Mesenchymal stem cell (in vitro differentiated cells and primary cell): Measurements from ENCODE around the gene OSBPL2.

Experiments used
- DNase-seq: peaks from one replicate; pipeline ENCODE4 v3.0.0-alpha.2; 2013
- H2AFZ ChIP-seq: one replicate; pipeline ENCODE4 v1.6.1; 2013; ENCODE audit warnings: low read depth, mild to moderate bottlenecking, control low read depth, inconsistent platforms, low read length, moderate library complexity
- H2AK5ac ChIP-seq: 2 replicates; pipeline ENCODE4 v1.6.1; 2013; ENCODE audit warnings: low read length, moderate library complexity, mild to moderate bottlenecking, inconsistent platforms; ENCODE audit not compliant: severe bottlenecking
- H2BK120ac ChIP-seq: one replicate; pipeline ENCODE4 v1.6.1; 2013; ENCODE audit warnings: low read depth, mild to moderate bottlenecking, inconsistent platforms, low read length, moderate library complexity
- H2BK12ac ChIP-seq, 2 experiments: one replicate each; pipeline ENCODE4 v1.6.1; 2013; ENCODE audit warnings: inconsistent platforms in 2 of 2, low read length in 2 of 2, mild to moderate bottlenecking in 2 of 2, moderate library complexity in 2 of 2, control low read depth in 1 of 2
- H2BK15ac ChIP-seq: one replicate; pipeline ENCODE4 v1.6.1; 2013; ENCODE audit warnings: mild to moderate bottlenecking, low read depth, inconsistent platforms; ENCODE audit not compliant: poor library complexity, severe bottlenecking
- H2BK5ac ChIP-seq: 2 replicates; pipeline ENCODE4 v1.6.1; 2013; ENCODE audit warnings: low read depth, mild to moderate bottlenecking, low read length, control low read depth, inconsistent platforms; ENCODE audit not compliant: poor library complexity, severe bottlenecking
- H3K14ac ChIP-seq, 2 experiments: one replicate each; pipeline ENCODE4 v1.6.1; 2013; ENCODE audit warnings: inconsistent platforms in 2 of 2, low read length in 2 of 2, control low read depth in 1 of 2, mild to moderate bottlenecking in 1 of 2, moderate library complexity in 1 of 2
- H3K18ac ChIP-seq, 2 experiments: one replicate each; pipeline ENCODE4 v1.6.1; 2013; ENCODE audit warnings: inconsistent platforms in 2 of 2, low read length in 2 of 2, control low read depth in 1 of 2, low read depth in 1 of 2, mild to moderate bottlenecking in 1 of 2
- H3K23ac ChIP-seq, 2 experiments: one replicate each; pipeline ENCODE4 v1.6.1; 2013; ENCODE audit warnings: inconsistent platforms in 2 of 2, low read length in 2 of 2, mild to moderate bottlenecking in 2 of 2, moderate library complexity in 2 of 2, control low read depth in 1 of 2
- H3K27ac ChIP-seq: 2 replicates; pipeline ENCODE4 v1.5.1; 2013; ENCODE audit warnings: mild to moderate bottlenecking, moderate library complexity, low read length, control low read depth, inconsistent platforms; ENCODE audit not compliant: poor library complexity, severe bottlenecking
- H3K27me3 ChIP-seq, 2 experiments: 2 replicates each; pipeline versions ENCODE4 v1.6.1 to v1.7.0; 2013; ENCODE audit warnings: low read length in 2 of 2, mild to moderate bottlenecking in 2 of 2, moderate library complexity in 2 of 2, control low read depth in 1 of 2, inconsistent platforms in 1 of 2; ENCODE audit not compliant: control insufficient read depth in 1 of 2, insufficient read depth in 1 of 2
- H3K36me3 ChIP-seq, 2 experiments: 2 replicates each; pipeline versions ENCODE4 v1.6.1 to v1.7.0; 2013; ENCODE audit warnings: low read length in 2 of 2, control low read depth in 1 of 2, inconsistent platforms in 1 of 2, low read depth in 1 of 2, mild to moderate bottlenecking in 1 of 2; ENCODE audit not compliant: insufficient read depth in 2 of 2, control insufficient read depth in 1 of 2
- H3K4ac ChIP-seq, 2 experiments: one replicate each; pipeline ENCODE4 v1.6.1; 2013; ENCODE audit warnings: inconsistent platforms in 2 of 2, low read length in 2 of 2, mild to moderate bottlenecking in 2 of 2, moderate library complexity in 2 of 2, control low read depth in 1 of 2, low read depth in 1 of 2
- H3K4me1 ChIP-seq: 2 replicates; pipeline ENCODE4 v1.6.1; 2013; ENCODE audit warnings: low read depth, low read length, control low read depth; ENCODE audit not compliant: control insufficient read depth, insufficient read depth
- H3K4me2 ChIP-seq: 2 replicates; pipeline ENCODE4 v1.6.1; 2013; ENCODE audit warnings: low read length, mild to moderate bottlenecking, inconsistent platforms; ENCODE audit not compliant: poor library complexity, severe bottlenecking
- H3K4me3 ChIP-seq, 2 experiments: 2 replicates each; pipeline versions ENCODE4 v1.5.1 to v1.7.0; 2013; ENCODE audit warnings: low read length in 2 of 2, mild to moderate bottlenecking in 2 of 2, control low read depth in 1 of 2, low read depth in 1 of 2; ENCODE audit not compliant: insufficient read depth in 1 of 2
- H3K79me1 ChIP-seq: replicated peaks from 2 replicates; pipeline ENCODE4 v1.6.1; 2013; ENCODE audit warnings: mild to moderate bottlenecking, control low read depth, low read length, inconsistent platforms; ENCODE audit not compliant: poor library complexity, severe bottlenecking
- H3K9ac ChIP-seq: 2 replicates; pipeline ENCODE4 v1.7.0; 2013; ENCODE audit warnings: mild to moderate bottlenecking, low read length, moderate library complexity
- H3K9me3 ChIP-seq: 2 replicates; pipeline ENCODE4 v1.7.0; 2013; ENCODE audit warnings: mild to moderate bottlenecking, low read length; ENCODE audit not compliant: control insufficient read depth
- H4K8ac ChIP-seq: one replicate; pipeline ENCODE4 v1.6.1; 2013; ENCODE audit warnings: inconsistent platforms, mild to moderate bottlenecking, low read length, moderate library complexity
- H4K91ac ChIP-seq: one replicate; pipeline ENCODE4 v1.6.1; 2013; ENCODE audit warnings: mild to moderate bottlenecking, low read length, inconsistent platforms
- WGBS: methylation state at CpG from one replicate; pipeline ENCODE4 v1.1.7; 2013; ENCODE audit warnings: mixed read lengths; 5-methylcytosine and 5-hydroxymethylcytosine counted together

OSBPL2 gene

DNA sequence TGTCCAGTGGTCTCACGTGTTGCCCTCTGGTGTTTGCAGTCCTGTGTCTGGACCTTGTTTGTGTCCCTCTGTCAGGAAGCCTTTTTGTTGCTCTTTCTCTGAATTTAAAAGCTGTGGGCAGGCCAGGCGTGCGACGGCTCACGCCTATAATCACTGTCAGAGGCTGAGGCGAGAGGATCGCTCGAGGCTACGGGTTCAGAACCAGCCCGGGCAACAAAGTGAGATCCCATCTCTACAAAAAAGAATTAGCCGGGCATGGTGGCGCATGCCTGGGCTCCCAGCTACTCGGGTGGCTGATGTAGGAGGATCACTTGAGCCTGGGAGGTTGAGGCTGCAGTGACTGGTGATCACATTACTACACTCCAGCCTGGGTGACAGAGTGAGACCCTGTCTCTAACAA is 28.5 kb downstream of the OSBPL2 start:
- 97% methylated on average over 13 of the region's 13 CpGs for WGBS
- H3K4me1 ChIP-seq: no peaks in the 10 kb centered on the region
- no peak overlapping the region for H3K4me2 ChIP-seq
- no peak overlapping the region for H3K4me3 ChIP-seq
- no peak overlapping the region for H3K18ac ChIP-seq
- peaks cover 59 to 75% of the 10 kb centered on the region in 2 experiments for H3K36me3 ChIP-seq
- no peak for DNase-seq
- no peak overlapping the region for H2AK5ac ChIP-seq
- peaks cover 52% of the 10 kb centered on the region for H3K79me1 ChIP-seq
- no peak overlapping the region for H3K27ac ChIP-seq
- no peak overlapping the region for H2BK15ac ChIP-seq
- no peak overlapping the region for H3K9ac ChIP-seq
- no peak overlapping the region for H4K91ac ChIP-seq
- no peak overlapping the region for H2BK5ac ChIP-seq
- no peak overlapping the region for H2BK120ac ChIP-seq
- no peak overlapping the region for H3K4ac ChIP-seq
- H4K8ac ChIP-seq: no peak overlapping the region
- H2BK12ac ChIP-seq: no peak overlapping the region
- H3K14ac ChIP-seq: no peak overlapping the region
- no peak overlapping the region for H2AFZ ChIP-seq
- peaks cover 12% of the 10 kb centered on the region for H3K9me3 ChIP-seq
- no peaks in the 10 kb centered on the region for H3K27me3 ChIP-seq
- H3K23ac ChIP-seq: no peak overlapping the region

DNA sequence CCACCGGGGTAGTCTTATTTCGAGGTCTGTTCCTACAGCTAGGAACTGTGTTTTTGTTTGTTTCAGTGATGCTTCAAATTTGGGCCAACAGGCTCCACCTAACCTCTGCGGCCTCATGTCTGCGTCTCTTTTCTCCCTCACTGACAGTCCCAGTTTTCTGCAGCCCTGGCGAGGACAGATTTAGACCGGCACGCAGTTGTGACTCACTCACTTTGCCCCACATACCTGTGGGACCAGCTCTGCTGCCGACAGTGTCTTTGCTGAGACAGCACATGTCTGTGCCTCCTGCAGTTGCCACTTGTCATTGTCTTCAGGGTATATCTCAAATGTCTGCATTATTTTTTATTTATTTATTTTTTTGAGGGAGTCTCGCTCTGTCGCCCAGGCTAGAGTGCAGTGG is 29.2 kb downstream of the OSBPL2 start:
- H3K14ac ChIP-seq: no peak overlapping the region
- no peak overlapping the region for H2BK12ac ChIP-seq
- no peak overlapping the region for H3K4me2 ChIP-seq
- no peak overlapping the region for H2AK5ac ChIP-seq
- WGBS: 83% methylated on average over 9 of the region's 10 CpGs
- peaks cover 45% of the 10 kb centered on the region for H3K79me1 ChIP-seq
- no peak overlapping the region for H3K4me3 ChIP-seq
- no peak overlapping the region for H4K91ac ChIP-seq
- H2BK5ac ChIP-seq: no peak overlapping the region
- no peak for DNase-seq
- no peak overlapping the region for H3K18ac ChIP-seq
- no peak overlapping the region for H3K9ac ChIP-seq
- no peak overlapping the region for H3K4ac ChIP-seq
- no peaks in the 10 kb centered on the region for H3K4me1 ChIP-seq
- H3K27ac ChIP-seq: no peak overlapping the region
- no peak overlapping the region for H2BK15ac ChIP-seq
- H2AFZ ChIP-seq: no peak overlapping the region
- peaks cover 60 to 75% of the 10 kb centered on the region in 2 experiments for H3K36me3 ChIP-seq
- H3K27me3 ChIP-seq: no peaks in the 10 kb centered on the region
- peaks cover 12% of the 10 kb centered on the region for H3K9me3 ChIP-seq
- no peak overlapping the region for H3K23ac ChIP-seq
- no peak overlapping the region for H4K8ac ChIP-seq
- H2BK120ac ChIP-seq: no peak overlapping the region

DNA sequence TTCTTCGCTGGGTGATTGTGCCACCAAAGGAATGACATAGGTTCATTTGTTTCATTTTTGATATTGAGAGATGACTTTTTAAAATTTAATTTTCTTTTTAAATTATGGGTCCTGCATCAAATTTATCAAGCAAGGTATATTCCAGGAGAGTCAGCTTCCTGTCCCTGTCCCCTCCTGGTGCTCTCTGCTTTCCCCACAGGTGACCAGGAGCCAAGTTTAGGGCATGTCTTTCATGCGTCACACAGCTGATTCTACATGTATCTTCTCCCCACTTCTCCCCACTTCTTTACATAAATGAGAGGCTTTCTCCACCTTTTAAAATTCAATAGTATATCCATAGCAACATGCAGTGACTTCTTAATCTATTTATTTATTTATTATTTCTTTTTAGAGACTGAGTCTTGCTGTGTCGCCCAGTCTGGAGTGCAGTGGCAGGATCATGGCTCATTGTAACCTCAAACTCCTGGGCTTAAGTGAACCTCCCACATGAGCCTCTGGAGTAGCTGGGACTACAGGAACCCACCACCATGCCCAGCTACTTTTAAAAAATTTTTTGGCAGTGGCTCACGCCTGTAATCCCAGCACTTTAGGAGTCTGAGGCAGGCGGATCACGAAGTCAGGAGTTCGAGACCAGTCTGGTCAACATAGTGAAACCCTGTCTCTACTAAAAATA is 30.0 kb downstream of the OSBPL2 start:
- no peak overlapping the region for H2AK5ac ChIP-seq
- H3K9me3 ChIP-seq: peaks cover 12% of the 10 kb centered on the region
- no peak overlapping the region for H4K8ac ChIP-seq
- H3K4ac ChIP-seq: no peak overlapping the region
- H3K79me1 ChIP-seq: peaks cover 39% of the 10 kb centered on the region
- no peak for DNase-seq
- no peak overlapping the region for H3K23ac ChIP-seq
- no peak overlapping the region for H4K91ac ChIP-seq
- no peak overlapping the region for H2BK12ac ChIP-seq
- no peak overlapping the region for H2BK5ac ChIP-seq
- H3K36me3 ChIP-seq: peaks cover 60 to 74% of the 10 kb centered on the region in 2 experiments
- no peaks in the 10 kb centered on the region for H3K4me1 ChIP-seq
- H3K4me3 ChIP-seq: no peak overlapping the region
- no peaks in the 10 kb centered on the region for H3K27me3 ChIP-seq
- no peak overlapping the region for H3K4me2 ChIP-seq
- WGBS: 81% methylated on average over 7 of the region's 7 CpGs
- H3K9ac ChIP-seq: no peak overlapping the region
- no peak overlapping the region for H2AFZ ChIP-seq
- H3K14ac ChIP-seq: no peak overlapping the region
- no peak overlapping the region for H2BK120ac ChIP-seq
- no peak overlapping the region for H2BK15ac ChIP-seq
- no peak overlapping the region for H3K18ac ChIP-seq
- no peak overlapping the region for H3K27ac ChIP-seq

DNA sequence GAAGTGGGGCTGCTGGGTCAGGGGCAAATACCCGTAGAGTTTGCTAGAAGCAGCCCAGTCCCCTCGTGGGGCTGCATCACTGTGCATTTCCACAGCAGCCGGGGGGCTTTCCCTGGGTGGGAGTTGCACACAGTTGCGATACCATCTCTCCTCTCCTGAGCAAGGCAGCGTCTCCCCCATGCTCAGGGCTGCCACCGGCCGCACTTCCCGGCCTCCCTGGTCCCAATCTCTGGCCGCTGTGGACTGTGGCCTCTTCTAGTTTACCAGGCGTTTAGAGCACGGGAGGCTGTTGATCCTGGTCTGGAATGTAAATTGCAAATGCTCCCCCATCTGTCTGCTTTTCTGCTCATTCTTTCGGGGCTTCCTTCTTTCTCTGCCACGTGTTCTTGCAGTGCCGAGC is 31.1 kb downstream of the OSBPL2 start:
- WGBS: 90% methylated on average over 14 of the region's 14 CpGs
- no peak overlapping the region for H2BK5ac ChIP-seq
- DNase-seq: no peak
- no peak overlapping the region for H4K91ac ChIP-seq
- H4K8ac ChIP-seq: no peak overlapping the region
- no peaks in the 10 kb centered on the region for H3K4me1 ChIP-seq
- no peak overlapping the region for H2AK5ac ChIP-seq
- H3K23ac ChIP-seq: no peak overlapping the region
- no peak overlapping the region for H2BK15ac ChIP-seq
- H3K9me3 ChIP-seq: peaks cover 12% of the 10 kb centered on the region
- H3K18ac ChIP-seq: no peak overlapping the region
- H3K79me1 ChIP-seq: peaks cover 36% of the 10 kb centered on the region
- no peak overlapping the region for H3K4ac ChIP-seq
- H3K36me3 ChIP-seq: peaks cover 61 to 75% of the 10 kb centered on the region in 2 experiments
- no peaks in the 10 kb centered on the region for H3K27me3 ChIP-seq
- H3K4me2 ChIP-seq: no peak overlapping the region
- H2BK12ac ChIP-seq: no peak overlapping the region
- no peak overlapping the region for H2AFZ ChIP-seq
- no peak overlapping the region for H3K14ac ChIP-seq
- H3K27ac ChIP-seq: no peak overlapping the region
- H3K9ac ChIP-seq: no peak overlapping the region
- H3K4me3 ChIP-seq: no peak overlapping the region
- no peak overlapping the region for H2BK120ac ChIP-seq
